Parathyroid adenoma (tissue), 2 donors: ENCODE measurements around the gene ONECUT1.

Source experiments
- H2AFZ ChIP-seq: fragments of 300-600 bp; sonication (generic); one replicate; pipeline ENCODE4 v1.7.0; 2017; ENCODE audit warnings: antibody characterized with exemption, mild to moderate bottlenecking
- H3K27ac ChIP-seq: fragments of 300-600 bp; sonication (generic); one replicate; pipeline ENCODE4 v1.7.0; 2017
- H3K27me3 ChIP-seq: fragments of 300-600 bp; sonication (generic); one replicate; pipeline ENCODE4 v1.7.0; 2017; ENCODE audit warnings: low read length; ENCODE audit not compliant: control insufficient read depth, insufficient read depth
- H3K36me3 ChIP-seq: fragments of 300-600 bp; sonication (generic); one replicate; pipeline ENCODE4 v1.7.0; 2017; ENCODE audit warnings: low read length; ENCODE audit not compliant: control insufficient read depth, insufficient read depth
- H3K4me1 ChIP-seq: fragments of 300-600 bp; sonication (generic); one replicate; pipeline ENCODE4 v1.7.0; 2017; ENCODE audit warnings: control low read depth
- H3K4me2 ChIP-seq: fragments of 300-600 bp; sonication (generic); one replicate; pipeline ENCODE4 v1.7.0; 2017; ENCODE audit warnings: low read length
- H3K4me3 ChIP-seq: fragments of 300-600 bp; sonication (generic); one replicate; pipeline ENCODE4 v1.7.0; 2017; ENCODE audit warnings: low read depth, low read length
- H3K79me2 ChIP-seq: fragments of 300-600 bp; sonication (generic); one replicate; pipeline ENCODE4 v1.7.0; 2017; ENCODE audit warnings: control low read depth
- H3K9ac ChIP-seq: fragments of 300-600 bp; sonication (generic); one replicate; pipeline ENCODE4 v1.7.0; 2017; ENCODE audit warnings: mild to moderate bottlenecking
- H3K9me3 ChIP-seq: fragments of 300-600 bp; sonication (generic); one replicate; pipeline ENCODE4 v1.7.0; 2017; ENCODE audit warnings: low read length; ENCODE audit not compliant: control insufficient read depth
- CTCF ChIP-seq: fragments of 300-600 bp; sonication (generic); IDR thresholded peaks from one replicate; pipeline ENCODE4 v1.7.0; 2017; ENCODE audit warnings: antibody characterized with exemption, mild to moderate bottlenecking
- donor health status: primary hyperparathyroidism.

ONECUT1 gene

GRCh38 chr15:52791776-52792175, 1.6 kb upstream of the ONECUT1 start:
- H2AFZ ChIP-seq: no peak overlapping the region
- H3K27me3 ChIP-seq: peaks cover 18% of the 10 kb centered on the region
- H3K4me2 ChIP-seq: no peak overlapping the region
- no peak overlapping the region for H3K9ac ChIP-seq
- H3K79me2 ChIP-seq: no peaks in the 10 kb centered on the region
- H3K9me3 ChIP-seq: no peaks in the 10 kb centered on the region
- H3K36me3 ChIP-seq: no peaks in the 10 kb centered on the region
- H3K27ac ChIP-seq: no peak overlapping the region
- H3K4me1 ChIP-seq: peaks cover 4% of the 10 kb centered on the region
- TF ChIP-seq CTCF: no peak
- H3K4me3 ChIP-seq: no peak overlapping the region

GRCh38 chr15:52790941-52791751, 1.0 kb upstream of the ONECUT1 start:
- H3K4me2 ChIP-seq: no peak overlapping the region
- H3K79me2 ChIP-seq: no peaks in the 10 kb centered on the region
- no peak for TF ChIP-seq CTCF
- H3K27ac ChIP-seq: no peak overlapping the region
- no peak overlapping the region for H3K9ac ChIP-seq
- H2AFZ ChIP-seq: peak overlapping the region; percentile 33
- H3K36me3 ChIP-seq: no peaks in the 10 kb centered on the region
- H3K27me3 ChIP-seq: peaks cover 18% of the 10 kb centered on the region
- H3K9me3 ChIP-seq: no peaks in the 10 kb centered on the region
- H3K4me1 ChIP-seq: peaks cover 4% of the 10 kb centered on the region
- H3K4me3 ChIP-seq: no peak overlapping the region

GRCh38 chr15:52789601-52790168, 451 bp downstream of the ONECUT1 start:
- Histone ChIP-seq H3K27ac (no peak overlapping the region), H3K4me3 (peak overlapping the region; percentile 29), H3K9me3 (no peaks in the 10 kb centered on the region), H3K4me1 (peaks cover 4% of the 10 kb centered on the region), H2AFZ (peak overlapping the region; percentile 60), H3K27me3 (peaks cover 16% of the 10 kb centered on the region), H3K9ac (no peak overlapping the region), H3K4me2 (peak overlapping the region; percentile 65), H3K36me3 (no peaks in the 10 kb centered on the region), H3K79me2 (no peaks in the 10 kb centered on the region)
- no peak for TF ChIP-seq CTCF

GRCh38 chr15:52789008-52789600, 1.0 kb downstream of the ONECUT1 start:
- peaks cover 4% of the 10 kb centered on the region for H3K4me1 ChIP-seq
- H3K79me2 ChIP-seq: no peaks in the 10 kb centered on the region
- no peaks in the 10 kb centered on the region for H3K9me3 ChIP-seq
- no peak overlapping the region for H2AFZ ChIP-seq
- peaks cover 16% of the 10 kb centered on the region for H3K27me3 ChIP-seq
- H3K27ac ChIP-seq: no peak overlapping the region
- TF ChIP-seq CTCF: no peak
- no peaks in the 10 kb centered on the region for H3K36me3 ChIP-seq
- H3K4me2 ChIP-seq: peak overlapping the region; percentile 65
- no peak overlapping the region for H3K4me3 ChIP-seq
- H3K9ac ChIP-seq: no peak overlapping the region
